ENCODE results near the gene FAM228A.
A peak's percentile ranks its signal among the peaks of the same experiment; 100 is the strongest.

Gene FAM228A

DNA sequence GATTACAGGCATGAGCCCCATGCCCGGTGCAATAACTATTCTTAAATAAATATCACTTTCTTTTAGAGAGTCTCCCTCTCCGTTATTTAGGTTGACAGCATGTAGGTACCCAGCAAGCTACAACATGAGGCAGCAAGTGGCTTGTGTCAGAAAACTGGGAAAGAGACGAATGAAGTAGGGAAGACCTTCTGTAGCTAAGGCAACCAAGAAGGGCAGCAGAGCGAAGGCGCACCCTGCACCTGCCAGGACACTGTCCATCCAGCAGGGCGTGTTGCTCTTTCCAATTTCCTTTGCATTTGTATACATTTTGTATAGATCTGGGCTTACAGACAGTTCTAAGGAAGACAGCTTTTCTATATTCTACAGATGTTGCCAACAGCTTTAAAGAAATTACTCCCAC is 48.1 kb downstream of the FAM228A start:
- DNase-seq (ENCODE audit: low spot score) (no peak), FAIRE-seq (no peak)

DNA sequence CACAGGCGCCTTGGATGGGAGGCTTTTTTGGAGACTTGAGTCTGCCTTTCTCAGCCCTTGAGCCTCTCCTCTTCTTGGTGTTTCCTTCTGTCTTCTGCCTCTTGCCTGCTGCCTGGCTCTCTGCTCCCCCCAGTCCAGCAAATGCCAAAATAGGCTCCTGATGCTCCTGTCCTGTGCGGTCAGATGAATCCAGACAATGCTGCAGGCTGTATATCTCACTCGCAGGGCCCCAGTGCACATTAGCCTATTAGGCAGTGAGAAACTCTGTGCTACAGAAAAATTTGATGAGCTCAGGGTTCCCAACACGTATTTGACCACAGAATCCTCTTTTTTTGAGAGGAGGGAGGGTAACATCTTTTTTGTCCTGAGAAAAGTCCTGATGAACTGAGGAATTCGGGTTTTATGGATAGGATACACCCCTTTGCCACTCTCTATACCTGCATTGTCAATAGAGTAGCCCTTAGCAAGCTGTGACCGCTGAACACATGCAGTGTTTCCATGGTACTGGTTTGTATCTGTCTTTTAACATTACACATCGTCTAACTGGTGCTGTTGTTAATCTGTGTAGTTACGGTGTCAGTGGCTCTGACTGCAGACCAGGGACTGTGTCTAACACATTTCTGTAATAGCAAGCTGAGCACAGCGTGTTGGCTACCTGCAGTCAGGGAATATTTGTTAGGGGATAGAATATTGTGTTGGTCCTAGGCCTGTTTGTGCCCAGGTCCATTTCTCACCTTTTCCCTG is 50.8 kb downstream of the FAM228A start:
- FAIRE-seq, result no peak
- DNase-seq (ENCODE audit: low spot score), result no peak

DNA sequence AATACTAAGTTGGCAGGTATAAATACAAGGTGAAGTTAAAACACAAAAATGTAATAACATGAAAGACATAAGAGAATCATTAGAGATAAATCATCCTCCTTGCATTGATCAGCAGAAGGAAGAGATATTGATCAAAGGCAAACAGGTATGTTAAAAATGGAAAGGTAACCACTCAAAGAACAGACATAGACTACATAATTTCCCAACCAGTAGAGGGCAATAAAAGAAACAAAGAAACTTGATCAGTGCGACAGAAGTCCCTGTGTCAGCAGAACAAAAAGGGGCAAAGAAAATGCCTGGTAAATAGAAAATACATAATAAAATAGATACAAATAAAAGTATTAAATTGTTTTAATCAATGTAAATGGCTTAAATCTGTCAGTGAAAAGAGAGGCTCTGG is 53.6 kb downstream of the FAM228A start:
- FAIRE-seq, result no peak

DNA sequence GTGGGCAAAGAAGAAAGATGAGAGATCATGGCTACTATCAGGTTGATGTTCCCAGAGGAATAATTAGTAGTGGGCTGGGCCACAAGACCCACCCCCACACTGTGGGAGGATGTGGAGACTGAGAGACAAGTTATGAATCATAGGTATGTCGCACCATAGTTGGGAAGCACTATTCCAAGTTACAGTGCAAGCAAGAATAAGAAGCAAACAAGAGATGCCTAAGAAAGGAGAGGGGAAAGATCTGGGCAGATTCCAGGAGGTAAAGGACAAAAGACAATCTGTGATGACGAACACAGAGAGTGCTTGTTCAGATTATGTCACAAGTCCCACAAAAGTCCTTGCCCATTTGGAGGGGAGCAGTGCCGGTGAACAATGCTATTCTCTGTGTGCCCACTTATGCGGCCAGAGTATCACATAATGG is 56.6 kb downstream of the FAM228A start:
- peak; percentile 71 for FAIRE-seq
- DNase-seq (ENCODE audit: low spot score), result peak; percentile 70

More for the DNA sequence above, 53.6 kb downstream of the FAM228A start:
- DNase-seq (ENCODE audit: low spot score), result no peak

DNA sequence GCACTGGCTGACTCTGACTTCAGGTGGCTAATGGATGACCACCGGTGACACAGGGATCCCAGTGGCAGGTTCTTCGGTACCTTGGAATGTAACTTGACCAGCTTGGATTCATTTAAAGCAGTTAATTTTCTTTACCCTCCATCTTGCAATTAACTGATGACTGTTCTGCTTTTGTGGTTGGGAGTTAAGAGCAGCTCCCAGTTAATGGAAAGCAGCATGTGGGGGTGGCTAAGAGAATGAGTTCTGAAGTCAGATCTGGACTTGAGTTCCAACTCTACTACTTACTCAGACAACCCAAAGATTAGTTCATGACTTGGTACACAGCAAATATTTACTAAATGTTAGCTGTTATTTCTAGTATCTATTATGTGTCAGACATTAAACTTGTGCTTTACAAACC is 58.5 kb downstream of the FAM228A start:
- FAIRE-seq (no peak), DNase-seq (ENCODE audit: low spot score) (no peak)

DNA sequence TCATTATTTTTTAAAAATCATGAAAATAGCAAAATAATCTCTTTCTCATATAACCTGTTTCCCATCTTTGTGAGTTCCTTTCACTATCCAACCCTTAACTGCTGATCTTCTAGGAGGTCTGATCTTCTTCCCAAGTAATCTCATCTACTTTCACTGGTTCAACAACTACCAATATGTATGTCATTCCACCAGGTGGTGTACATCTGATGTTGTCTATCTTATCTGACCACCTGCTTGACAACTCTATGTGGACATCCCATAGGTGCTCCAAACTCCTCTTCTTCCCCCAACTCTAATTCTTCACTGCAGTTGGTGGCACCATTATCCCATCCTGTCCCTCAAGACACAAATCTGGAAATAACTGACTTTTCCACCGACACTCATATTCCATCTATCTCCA is 62.5 kb downstream of the FAM228A start:
- FAIRE-seq (no peak), DNase-seq (ENCODE audit: low spot score) (no peak)

DNA sequence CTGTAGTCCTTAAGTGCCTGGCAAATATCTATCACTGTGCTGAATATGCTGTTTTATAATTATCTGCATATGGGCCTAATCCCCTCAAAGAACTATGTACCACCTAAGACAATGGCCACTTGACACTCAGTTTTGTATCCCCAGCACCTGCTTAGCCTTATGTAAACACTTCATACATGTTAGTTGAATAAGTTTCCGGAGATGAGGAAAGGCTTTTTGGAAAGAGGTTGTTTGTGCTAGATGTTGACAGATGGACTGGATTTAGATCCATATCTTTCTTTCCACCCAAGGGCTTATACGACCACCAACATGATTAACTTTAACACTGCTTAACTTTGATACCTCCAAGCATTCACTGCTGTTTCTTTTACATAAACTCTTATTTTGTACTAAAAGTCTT is 63.3 kb downstream of the FAM228A start:
- no peak for DNase-seq (ENCODE audit: low spot score)
- FAIRE-seq, result no peak

DNA sequence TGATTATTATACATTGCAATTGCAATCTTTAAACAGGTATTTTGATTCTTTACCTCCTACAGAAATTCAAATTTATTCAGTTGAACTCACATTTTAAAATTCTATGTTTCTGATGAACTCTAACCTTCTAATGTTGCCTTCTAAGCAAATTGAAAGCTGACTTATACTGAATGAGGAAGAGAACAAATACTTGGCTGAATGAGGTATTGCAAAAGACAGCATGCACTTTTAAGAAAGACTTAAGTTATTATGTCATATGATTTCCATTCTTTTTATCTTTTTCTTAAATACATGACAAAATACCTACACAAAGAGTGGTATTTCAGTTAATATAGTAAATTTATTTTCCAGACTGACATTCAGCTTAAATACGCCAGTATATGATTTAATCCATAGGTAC is 64.7 kb downstream of the FAM228A start:
- DNase-seq (ENCODE audit: low spot score), result no peak
- FAIRE-seq, result no peak

All from urothelium cell line (cell line).